ENCODE data around the gene TBC1D22A. TPM values are rescaled to one million over a fixed set of nuclear protein-coding genes. Genes with fewer than 3 reads are reported as not detected.

Gene TBC1D22A
- total and polyA plus RNA-seq, 2 donors from 2014 or later: 24.6 to 39.4 TPM

- no peaks in the 10 kb centered on the region for H3K27me3 ChIP-seq (ENCODE audit: control insufficient read depth, insufficient read depth, low read length)
- intact Hi-C loops (cut with DNase I): no loop called here
- H3K27ac ChIP-seq (ENCODE audit: low read depth in 2 of 2, low read length in 2 of 2): no peak overlapping the region
- no peak overlapping the region for H3K4me3 ChIP-seq (ENCODE audit: low read length in 3 of 3)
- no peak for DNase-seq
- no peaks in the 10 kb centered on the region for H3K36me3 ChIP-seq (ENCODE audit: control insufficient read depth in 2 of 3, insufficient read depth in 3 of 3, low read length in 3 of 3)
- no peak overlapping the region for H3K9ac ChIP-seq (ENCODE audit: low read length in 3 of 3)
- peaks cover 0 to 2% (median 0%) of the 10 kb centered on the region in 3 donors for H3K4me1 ChIP-seq (ENCODE audit: control insufficient read depth in 2 of 3, insufficient read depth in 2 of 3, low read depth in 1 of 3, low read length in 3 of 3)
- FAIRE-seq: no peak
- H3K9me3 ChIP-seq (ENCODE audit: control insufficient read depth in 2 of 3, insufficient read depth in 1 of 3, low read length in 3 of 3): no peaks in the 10 kb centered on the region
- TF ChIP-seq, protein P1, sequence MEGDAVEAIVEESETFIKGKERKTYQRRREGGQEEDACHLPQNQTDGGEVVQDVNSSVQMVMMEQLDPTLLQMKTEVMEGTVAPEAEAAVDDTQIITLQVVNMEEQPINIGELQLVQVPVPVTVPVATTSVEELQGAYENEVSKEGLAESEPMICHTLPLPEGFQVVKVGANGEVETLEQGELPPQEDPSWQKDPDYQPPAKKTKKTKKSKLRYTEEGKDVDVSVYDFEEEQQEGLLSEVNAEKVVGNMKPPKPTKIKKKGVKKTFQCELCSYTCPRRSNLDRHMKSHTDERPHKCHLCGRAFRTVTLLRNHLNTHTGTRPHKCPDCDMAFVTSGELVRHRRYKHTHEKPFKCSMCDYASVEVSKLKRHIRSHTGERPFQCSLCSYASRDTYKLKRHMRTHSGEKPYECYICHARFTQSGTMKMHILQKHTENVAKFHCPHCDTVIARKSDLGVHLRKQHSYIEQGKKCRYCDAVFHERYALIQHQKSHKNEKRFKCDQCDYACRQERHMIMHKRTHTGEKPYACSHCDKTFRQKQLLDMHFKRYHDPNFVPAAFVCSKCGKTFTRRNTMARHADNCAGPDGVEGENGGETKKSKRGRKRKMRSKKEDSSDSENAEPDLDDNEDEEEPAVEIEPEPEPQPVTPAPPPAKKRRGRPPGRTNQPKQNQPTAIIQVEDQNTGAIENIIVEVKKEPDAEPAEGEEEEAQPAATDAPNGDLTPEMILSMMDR (IDR thresholded peaks at IDR 0.05; ENCODE audit: borderline replicate concordance, extremely low read depth, insufficient read depth): no peak
These were observed 388.6 kb downstream of the TBC1D22A start for GRCh38 chr22:47151064-47151463.

- Histone ChIP-seq H3K4me1 (ENCODE audit: control insufficient read depth in 2 of 3, insufficient read depth in 2 of 3, low read depth in 1 of 3, low read length in 3 of 3) (peaks cover 0 to 2% (median 0%) of the 10 kb centered on the region in 3 donors), H3K27me3 (ENCODE audit: control insufficient read depth, insufficient read depth, low read length) (no peaks in the 10 kb centered on the region), H3K27ac (ENCODE audit: low read depth in 2 of 2, low read length in 2 of 2) (no peak overlapping the region), H3K36me3 (ENCODE audit: control insufficient read depth in 2 of 3, insufficient read depth in 3 of 3, low read length in 3 of 3) (no peaks in the 10 kb centered on the region), H3K9ac (ENCODE audit: low read length in 3 of 3) (no peak overlapping the region), H3K9me3 (ENCODE audit: control insufficient read depth in 2 of 3, insufficient read depth in 1 of 3, low read length in 3 of 3) (no peaks in the 10 kb centered on the region), H3K4me3 (ENCODE audit: low read length in 3 of 3) (no peak overlapping the region)
- FAIRE-seq (no peak), DNase-seq (no peak)
- intact Hi-C loops (cut with DNase I): no loop called here
- TF ChIP-seq, protein P1 (IDR thresholded peaks at IDR 0.05; ENCODE audit: borderline replicate concordance, extremely low read depth, insufficient read depth): no peak
These were observed 389.0 kb downstream of the TBC1D22A start for GRCh38 chr22:47151490-47151889.

DNA sequence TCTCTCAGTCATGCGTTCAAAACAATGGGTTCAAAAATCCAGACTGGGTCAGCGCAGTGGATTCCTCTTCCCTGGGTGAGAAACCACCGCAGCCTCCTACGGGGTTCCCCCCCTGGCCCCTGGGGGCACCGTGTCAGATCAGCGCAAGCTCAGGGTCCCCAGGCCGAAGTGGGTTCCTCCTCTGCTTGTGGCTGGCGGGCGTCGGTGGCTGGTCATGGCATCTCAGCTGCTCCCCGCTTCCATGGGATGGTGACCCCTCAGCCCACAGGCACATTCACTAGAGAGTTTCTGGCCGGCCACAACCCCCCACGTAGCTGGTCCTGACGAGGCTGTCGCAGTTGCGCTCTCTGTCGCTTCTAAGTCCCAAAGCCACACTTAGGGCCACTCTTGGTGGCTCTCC is 389.8 kb downstream of the TBC1D22A start:
- no peak overlapping the region for H3K9ac ChIP-seq (ENCODE audit: low read length in 3 of 3)
- no peaks in the 10 kb centered on the region for H3K27me3 ChIP-seq (ENCODE audit: control insufficient read depth, insufficient read depth, low read length)
- H3K4me1 ChIP-seq (ENCODE audit: control insufficient read depth in 2 of 3, insufficient read depth in 2 of 3, low read depth in 1 of 3, low read length in 3 of 3): peaks cover 0 to 2% (median 0%) of the 10 kb centered on the region in 3 donors
- FAIRE-seq (no peak), DNase-seq (no peak)
- H3K4me3 ChIP-seq (ENCODE audit: low read length in 3 of 3): no peak overlapping the region
- no peak overlapping the region for H3K27ac ChIP-seq (ENCODE audit: low read depth in 2 of 2, low read length in 2 of 2)
- H3K36me3 ChIP-seq (ENCODE audit: control insufficient read depth in 2 of 3, insufficient read depth in 3 of 3, low read length in 3 of 3): no peaks in the 10 kb centered on the region
- TF ChIP-seq, protein P1 (IDR thresholded peaks at IDR 0.05; ENCODE audit: borderline replicate concordance, extremely low read depth, insufficient read depth): no peak
- no peaks in the 10 kb centered on the region for H3K9me3 ChIP-seq (ENCODE audit: control insufficient read depth in 2 of 3, insufficient read depth in 1 of 3, low read length in 3 of 3)
- intact Hi-C loops (cut with DNase I): no loop called here

GRCh38 chr22:47152938-47153337 is 390.5 kb downstream of the TBC1D22A start:
- Histone ChIP-seq H3K27ac (ENCODE audit: low read depth in 2 of 2, low read length in 2 of 2) (no peak overlapping the region), H3K4me3 (ENCODE audit: low read length in 3 of 3) (no peak overlapping the region), H3K27me3 (ENCODE audit: control insufficient read depth, insufficient read depth, low read length) (no peaks in the 10 kb centered on the region), H3K9me3 (ENCODE audit: control insufficient read depth in 2 of 3, insufficient read depth in 1 of 3, low read length in 3 of 3) (no peaks in the 10 kb centered on the region), H3K36me3 (ENCODE audit: control insufficient read depth in 2 of 3, insufficient read depth in 3 of 3, low read length in 3 of 3) (no peaks in the 10 kb centered on the region), H3K4me1 (ENCODE audit: control insufficient read depth in 2 of 3, insufficient read depth in 2 of 3, low read depth in 1 of 3, low read length in 3 of 3) (peaks cover 0 to 2% (median 0%) of the 10 kb centered on the region in 3 donors), H3K9ac (ENCODE audit: low read length in 3 of 3) (no peak overlapping the region)
- FAIRE-seq (no peak), DNase-seq (no peak)
- TF ChIP-seq, protein P1 (IDR thresholded peaks at IDR 0.05; ENCODE audit: borderline replicate concordance, extremely low read depth, insufficient read depth): no peak
- intact Hi-C loops (cut with DNase I): no loop called here
